ENCODE measurements around the gene POLR2M.

GRCh38 chr15:57752436-57752835, 45.9 kb downstream of the POLR2M start:
- TF ChIP-seq CTCF (IDR thresholded peaks at IDR 0.05) (peak in 1 of 3 donors; percentile 17), POLR2A (IDR thresholded peaks at IDR 0.05) (no peak)
